ENCODE measurements around the gene CSTF1. TPM values are rescaled to one million over a fixed set of nuclear protein-coding genes. Genes with fewer than 3 reads are reported as not detected.

Gene CSTF1
- total RNA-seq, 1 experiment from 2014 or later = 44.5 TPM

GRCh38 chr20:56343861-56344381 is 48.5 kb upstream of the CSTF1 start:
- Histone ChIP-seq H3K27ac (ENCODE audit: low read depth, low read length) (no peak overlapping the region), H3K36me3 (ENCODE audit: control insufficient read depth in 1 of 2, insufficient read depth in 2 of 2, low read length in 2 of 2) (no peaks in the 10 kb centered on the region), H3K9me3 (ENCODE audit: control insufficient read depth in 1 of 2, insufficient read depth in 1 of 2, low read depth in 1 of 2, low read length in 2 of 2) (no peaks in the 10 kb centered on the region), H3K4me3 (replicated peaks in 1 of 2; ENCODE audit: low read depth in 1 of 2, low read length in 2 of 2) (no peak overlapping the region), H3K27me3 (ENCODE audit: insufficient read depth, low read length) (0 out of 2 replicates have a peak, but pooled peaks cover 9% of the 10 kb centered on the region), H3K9ac (ENCODE audit: low read length) (no peak overlapping the region), H3K4me2 (ENCODE audit: low read length) (no peak overlapping the region), H4K20me1 (ENCODE audit: insufficient read depth) (no peaks in the 10 kb centered on the region), H3K79me2 (ENCODE audit: insufficient read depth, low read length) (no peaks in the 10 kb centered on the region), H2AFZ (ENCODE audit: low read depth, low read length, poor library complexity, severe bottlenecking) (no peak overlapping the region), H3K4me1 (ENCODE audit: control insufficient read depth in 1 of 2, insufficient read depth in 2 of 2, low read length in 2 of 2) (no peaks in the 10 kb centered on the region), H3K9me2 (ENCODE audit: insufficient read depth) (no peaks in the 10 kb centered on the region)
- intact Hi-C loops (cut with micrococcal nuclease) = no loop called here
- ChIA-PET POLR2A (no interaction called here), CTCF (no interaction called here), RAD21 (ENCODE audit: low non-redundant PET in 1 of 2, low total read pairs in 2 of 2, uncharacterized antibody in 2 of 2, unreplicated experiment in 2 of 2) (no interaction called here)
- DNase-seq (ENCODE audit: low read depth, low spot score) (no peak), ATAC-seq (peak; percentile 42; the same call in 1 of the 2 replicates)
- peak; percentile 38 for TF ChIP-seq RAD21 (IDR thresholded peaks at IDR 0.05; ENCODE audit: low read depth)
- TF ChIP-seq CEBPB (IDR thresholded peaks at IDR 0.05; ENCODE audit: low read depth) = no peak
- TF ChIP-seq SIN3A (IDR thresholded peaks at IDR 0.05; ENCODE audit: low read depth) = no peak
- TF ChIP-seq REST (IDR thresholded peaks at IDR 0.05; ENCODE audit: low read depth) = no peak
- peak; percentile 7 to 59 (median 53); a peak in 4 of 6 replicates for TF ChIP-seq CTCF (IDR thresholded peaks at IDR 0.05 in 2 of 3, conservative IDR thresholded peaks at IDR 0.05 in 1 of 3; ENCODE audit: borderline replicate concordance in 1 of 3, insufficient read depth in 1 of 3, low read depth in 2 of 3, low read length in 2 of 3)
- TF ChIP-seq ZFX (IDR thresholded peaks at IDR 0.05) = no peak
- no peak for TF ChIP-seq EZH2 (IDR thresholded peaks at IDR 0.05)
- TF ChIP-seq CBX3 (IDR thresholded peaks at IDR 0.05; ENCODE audit: low read depth) = no peak
- no peak for TF ChIP-seq YY1 (IDR thresholded peaks at IDR 0.05; ENCODE audit: extremely low read depth, insufficient replicate concordance, low read depth, low read length)
- BruUV-seq (replicated peaks) = no TSS peak
